Fibroblast of skin of back (primary cell): ENCODE results near the gene FAM217B. TPM values are rescaled to one million over a fixed set of nuclear protein-coding genes. Genes with fewer than 3 reads are reported as not detected.

ENCODE experiments used
- DNase-seq: peaks from one replicate; pipeline ENCODE4 v3.0.0-alpha.2; 2013
- polyA plus RNA-seq, 2 experiments: library from polyadenylated mRNA; unstranded; fragments of 120-200 nt; gene quantifications; one replicate each; pipeline ENCODE4 v1.2.1, GENCODE V29; 2013; ENCODE audit not compliant: insufficient read length in 2 of 2

The FAM217B gene
- 3.6 TPM for polyA plus RNA-seq (2013, experiment 1 of 2; ENCODE audit: insufficient read length)
- polyA plus RNA-seq (2013, experiment 2 of 2; ENCODE audit: insufficient read length) = 4.0 TPM

GRCh38 chr20:59940129-59940955 is at the start of gene FAM217B, which contains the start of gene PPP1R3D:
Gene FAM217B, plus strand, starts transcription at chr20:59940389. Its CDS starts 3,555 bp downstream, at chr20:59943944.
Gene PPP1R3D, minus strand, starts transcription at chr20:59940305. Its CDS starts 374 bp downstream, at chr20:59939931.
- peak; percentile 95 for DNase-seq

DNA sequence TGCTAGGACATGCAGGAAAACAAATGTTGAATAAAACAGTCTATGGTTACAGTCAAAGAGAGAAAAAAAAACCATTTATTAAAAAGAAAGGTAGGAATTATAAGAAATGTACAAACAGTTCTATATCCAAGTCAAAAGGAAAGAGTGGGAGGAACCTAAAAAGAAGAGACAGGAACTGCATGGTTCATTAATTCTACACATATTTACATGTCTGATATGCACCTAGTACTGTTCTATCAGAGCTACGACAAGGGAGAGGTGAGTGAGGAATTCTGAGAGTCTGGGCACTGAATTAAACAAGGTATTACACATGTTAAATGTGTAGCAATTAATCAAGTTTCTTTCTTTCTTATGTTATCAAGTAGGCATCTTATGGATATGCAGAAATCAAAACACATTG is 48.6 kb upstream of the FAM217B start:
- no peak for DNase-seq

GRCh38 chr20:59895908-59896307 is 44.3 kb upstream of the FAM217B start:
- DNase-seq = no peak

DNA sequence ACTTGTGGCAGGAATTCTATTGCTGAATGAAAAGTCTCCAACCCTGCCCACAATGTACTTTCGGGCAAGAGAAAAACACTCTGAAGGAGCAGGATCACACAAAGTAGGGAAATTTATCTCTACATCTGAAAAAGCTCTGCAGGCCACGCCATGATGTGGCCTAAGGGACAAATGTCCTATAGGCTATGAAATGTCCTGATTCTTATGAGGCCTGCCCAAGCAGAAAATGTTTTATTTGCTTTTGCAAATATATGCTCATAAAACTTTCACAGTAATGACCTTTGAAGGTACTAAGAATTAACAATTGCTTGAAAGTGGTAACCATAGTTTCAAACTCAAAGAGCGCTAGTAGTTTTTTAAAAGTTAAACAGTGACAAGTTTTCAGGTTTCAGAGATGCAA is 37.7 kb upstream of the FAM217B start:
- no peak for DNase-seq

GRCh38 chr20:59903621-59904020 is 36.6 kb upstream of the FAM217B start:
- no peak for DNase-seq

- DNase-seq = no peak
Measured at GRCh38 chr20:59908855-59909254, 31.3 kb upstream of the FAM217B start.

GRCh38 chr20:59911041-59911440 is 29.1 kb upstream of the FAM217B start:
- DNase-seq = no peak

- DNase-seq = no peak
Measured at GRCh38 chr20:59912609-59913008, 27.6 kb upstream of the FAM217B start.

GRCh38 chr20:59920944-59921343 is 19.2 kb upstream of the FAM217B start:
- DNase-seq = peak; percentile 13

DNA sequence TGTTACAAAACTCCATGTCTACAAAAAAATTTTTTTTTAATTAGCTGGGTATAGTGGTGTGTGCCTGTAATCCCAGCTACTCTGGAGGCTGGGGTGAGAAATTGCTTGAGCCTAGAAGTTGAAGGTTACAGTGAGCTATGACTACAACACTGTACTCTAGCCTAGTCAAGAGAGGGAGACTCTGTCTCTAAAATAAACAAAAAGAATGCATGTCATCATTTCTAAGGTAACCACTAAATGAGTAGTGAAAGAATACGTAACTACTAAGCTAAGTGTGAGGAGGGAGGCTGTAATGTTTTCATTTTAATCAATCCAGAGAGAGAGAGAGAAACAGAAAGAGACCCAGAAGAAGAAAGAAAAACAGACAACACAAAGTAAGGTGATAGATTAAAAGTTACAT is 16.7 kb upstream of the FAM217B start:
- no peak for DNase-seq

DNA sequence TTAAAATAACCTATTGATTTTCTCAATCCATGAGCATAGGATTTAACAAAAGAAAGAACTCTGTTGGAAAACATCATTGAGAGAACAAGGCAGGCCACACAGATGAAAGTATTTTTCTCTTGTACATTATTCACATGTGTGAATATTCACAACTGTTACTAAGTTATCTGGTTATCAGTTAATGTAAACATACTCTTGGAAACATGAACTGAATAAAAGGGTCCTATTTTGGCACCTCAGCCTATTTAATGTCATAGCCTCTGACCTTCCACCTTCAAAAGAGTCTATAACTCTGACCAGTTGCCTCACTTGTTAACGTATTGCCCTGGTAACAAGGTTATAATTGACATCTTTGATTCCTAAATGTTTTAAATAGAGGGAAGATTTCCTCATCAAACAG is 14.8 kb upstream of the FAM217B start:
- no peak for DNase-seq

GRCh38 chr20:59925899-59926298 is 14.3 kb upstream of the FAM217B start:
- DNase-seq = peak; percentile 23

DNA sequence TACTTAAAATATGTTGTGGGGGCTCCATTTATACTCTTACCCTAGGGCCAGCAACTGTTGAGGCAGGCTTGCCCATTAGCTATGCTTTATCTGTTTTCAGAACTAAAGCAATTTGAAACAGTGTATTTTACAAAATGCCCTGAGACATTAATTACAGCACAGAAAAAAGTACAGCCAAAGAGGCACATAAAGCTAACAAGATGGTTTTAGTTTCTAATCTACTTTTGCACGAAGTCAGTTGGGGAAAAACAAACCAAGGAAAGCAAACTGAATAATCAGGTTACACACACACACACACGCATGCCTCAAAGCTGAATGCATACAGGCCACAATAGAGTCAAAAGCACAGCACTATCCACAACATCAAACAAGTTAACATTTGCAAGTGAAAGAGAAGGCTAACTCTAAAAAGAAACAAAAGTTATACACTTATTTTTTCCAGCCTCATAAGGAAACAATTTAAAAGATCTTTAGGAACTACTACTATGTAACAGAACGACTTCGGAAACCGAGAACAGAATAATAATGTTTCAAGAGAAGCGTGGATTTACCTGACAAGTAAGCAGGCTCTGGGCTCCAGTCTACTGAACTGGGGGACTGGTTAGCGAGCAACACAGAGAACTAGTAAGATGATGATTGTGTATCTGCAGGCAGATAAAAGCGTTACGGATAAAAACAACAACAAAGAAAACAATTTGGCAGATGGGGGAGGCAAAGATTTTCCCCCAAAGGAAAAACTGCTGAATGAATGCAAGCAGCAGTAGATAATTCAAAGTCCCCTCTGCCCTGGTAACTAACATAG is 8.5 kb upstream of the FAM217B start:
- DNase-seq = no peak

DNA sequence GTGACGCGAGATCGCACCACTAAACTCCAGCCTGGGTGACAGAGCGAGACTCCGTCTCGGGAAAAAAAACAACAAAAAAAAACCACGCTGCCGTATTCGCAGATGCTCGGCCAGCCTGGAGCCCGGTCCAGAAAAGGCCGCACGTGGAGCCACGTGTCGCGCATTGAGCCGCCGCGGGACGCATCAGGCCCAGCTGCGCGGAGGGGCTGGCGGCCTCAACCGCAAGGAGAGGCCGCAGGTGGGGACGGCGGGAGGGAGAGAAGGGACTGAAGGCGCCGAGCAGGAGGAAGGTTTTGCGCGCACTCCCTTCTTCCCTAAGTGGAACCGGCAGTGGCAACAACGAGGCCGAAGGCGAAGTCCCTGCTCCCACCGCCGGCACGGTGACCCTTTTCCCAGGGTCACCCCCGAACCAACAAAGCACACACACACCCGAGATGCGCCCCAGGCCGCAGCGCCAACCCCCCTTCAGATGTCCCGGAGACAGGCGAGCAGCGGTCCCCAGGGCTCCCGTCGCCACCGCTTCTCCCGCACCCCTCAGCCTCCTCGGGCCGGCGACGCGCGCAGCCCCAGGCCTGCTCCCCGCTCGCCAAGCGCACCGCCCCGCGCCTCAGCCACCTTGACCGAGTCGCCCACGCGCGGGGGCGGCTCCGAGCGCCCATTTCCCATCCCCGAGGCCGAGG is 7.4 kb upstream of the FAM217B start:
- no peak for DNase-seq

DNA sequence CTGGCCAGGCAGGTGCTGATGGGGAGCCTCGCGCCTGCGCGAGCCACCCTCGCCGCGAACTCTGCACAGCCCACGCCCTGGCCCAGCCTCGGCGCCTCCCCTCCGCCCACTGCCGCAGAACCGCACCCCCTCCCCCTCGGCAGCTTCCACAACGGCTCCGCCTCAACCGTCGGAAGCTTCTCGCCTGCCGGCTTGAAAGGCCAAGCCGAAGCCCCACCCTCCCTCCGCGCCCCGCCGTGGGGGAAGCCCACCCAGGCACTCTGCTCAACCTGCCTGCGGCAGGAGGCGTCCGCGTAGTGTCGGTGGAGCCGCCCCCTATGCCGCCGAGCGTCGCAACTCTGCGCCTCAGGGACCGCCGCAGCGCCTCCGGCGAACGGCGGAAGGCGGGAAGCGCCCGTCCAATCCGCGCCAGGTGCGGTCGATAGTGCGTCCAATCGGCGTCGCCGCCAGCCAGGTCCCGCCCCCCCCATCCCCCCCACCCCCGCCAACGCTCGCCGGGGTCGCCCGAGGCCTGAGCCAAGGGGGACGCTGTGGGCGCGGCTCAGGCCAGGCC is 6.8 kb upstream of the FAM217B start, which contains the start of gene SYCP2:
SYCP2 (minus strand) TSS at position 342 of the 553 bp plus-strand sequence. CDS start 11,224 bp downstream, outside the sequence.
- DNase-seq = peak; percentile 60

- peak; percentile 71 for DNase-seq
Measured at GRCh38 chr20:59933849-59934585, 6.2 kb upstream of the FAM217B start.

DNA sequence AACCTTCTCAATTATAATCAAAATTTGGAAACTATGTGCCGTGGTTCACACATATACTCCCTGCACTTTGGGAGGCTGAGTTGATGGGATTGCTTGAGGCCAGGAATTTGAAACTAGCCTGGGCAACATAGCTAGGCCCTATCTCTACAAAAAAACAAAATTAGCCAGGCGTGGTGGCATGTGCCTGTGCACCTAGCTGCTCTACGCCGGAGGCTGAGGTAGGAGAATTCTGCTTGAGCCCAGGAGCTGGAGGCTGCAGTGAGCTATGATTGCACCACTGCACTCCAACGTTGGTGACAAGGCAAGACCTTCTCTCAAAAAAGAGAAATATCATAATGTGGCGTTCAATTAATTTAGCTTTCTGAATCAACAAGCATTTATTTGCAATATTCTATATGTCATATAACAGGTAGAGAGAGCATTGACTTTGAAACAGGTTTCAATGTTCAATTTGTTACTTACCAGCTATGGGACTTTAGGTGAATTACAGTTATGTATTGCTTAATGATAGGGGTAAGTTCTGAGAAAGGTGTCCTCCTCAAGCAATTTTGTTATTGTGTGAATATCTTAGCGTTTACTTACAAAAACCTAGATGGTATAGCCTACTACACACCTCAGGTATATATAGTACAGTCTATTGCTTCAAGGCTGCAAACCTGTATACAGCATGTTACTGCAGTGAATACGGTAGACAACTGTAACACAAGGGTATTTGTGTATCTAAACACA is 4.6 kb upstream of the FAM217B start:
- DNase-seq = no peak

DNA sequence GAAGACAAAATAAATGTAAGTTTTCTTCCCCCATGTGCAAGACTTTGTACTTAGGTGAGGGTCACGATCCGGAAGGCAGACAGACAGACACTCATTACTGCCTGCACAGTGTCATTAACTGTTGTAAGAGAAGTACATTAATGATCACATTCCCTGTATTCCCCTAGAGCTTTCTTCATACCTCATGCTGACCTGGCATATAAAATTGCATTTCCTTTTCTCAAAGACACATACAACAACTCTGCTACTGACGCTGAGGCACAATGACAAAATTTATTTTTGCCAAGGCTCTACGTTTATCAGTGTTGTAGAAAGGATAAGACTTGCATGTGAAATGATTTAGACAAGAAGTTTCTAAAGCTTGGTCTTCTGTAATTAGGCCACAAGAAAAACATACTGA is 3.8 kb upstream of the FAM217B start:
- no peak for DNase-seq

GRCh38 chr20:59937150-59937549 is 3.0 kb upstream of the FAM217B start:
- no peak for DNase-seq

DNA sequence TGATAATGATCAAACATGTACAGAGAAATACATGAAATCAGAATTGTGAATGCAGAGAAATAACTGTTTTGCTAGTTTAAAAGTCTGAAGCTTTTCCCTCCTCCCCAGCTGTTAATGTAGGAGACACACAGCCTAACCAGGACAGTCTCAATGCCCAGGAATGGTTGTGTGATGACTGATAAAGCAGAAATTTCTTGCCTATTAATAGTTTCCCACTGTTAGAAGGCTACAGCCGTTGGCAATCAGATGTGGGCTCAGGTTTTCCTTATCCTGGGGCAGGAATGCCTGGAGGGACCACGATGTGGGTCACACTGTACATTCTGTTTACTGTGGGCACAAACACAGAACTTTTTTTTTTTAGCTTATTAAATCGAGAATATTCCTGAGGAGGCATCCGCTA is 2.0 kb upstream of the FAM217B start:
- DNase-seq = peak; percentile 79

GRCh38 chr20:59938696-59939051 is 1.5 kb upstream of the FAM217B start:
- no peak for DNase-seq
